Heart left ventricle (tissue), 16 donors: ENCODE measurements around the gene WWTR1. TPM values are rescaled to one million over a fixed set of nuclear protein-coding genes. Genes with fewer than 3 reads are reported as not detected.

Source experiments
- ATAC-seq, 4 donors: fragments of 200-7000 bp; cut with Tn5 transposase; one replicate each; pipeline ENCODE4 v1.9.1; 2020 to 2022; ENCODE audit warnings: moderate library complexity in 4 of 4, mild to moderate bottlenecking in 3 of 4, moderate number of reproducible peaks in 1 of 4
- DNase-seq, 5 donors: peaks; one replicate each; pipeline ENCODE4 v3.0.0-alpha.2; 2020
- H3K27ac ChIP-seq, 12 donors: fragments of 200-600 bp; sonication (generic) in 4 of 12; one replicate each; pipeline versions ENCODE4 v1.5.0 to v1.8.0; 2016 to 2022; ENCODE audit warnings: mild to moderate bottlenecking in 2 of 12
- H3K27me3 ChIP-seq, 9 donors: fragments of 200-600 bp; sonication (generic) in 2 of 9; one replicate each; pipeline versions ENCODE4 v1.5.1 to v1.8.0; 2016 to 2022; ENCODE audit warnings: mild to moderate bottlenecking in 3 of 9
- H3K36me3 ChIP-seq, 9 donors: fragments of 200-600 bp; sonication (generic) in 2 of 9; one replicate each; pipeline versions ENCODE4 v1.5.0 to v1.8.0; 2018 to 2022; ENCODE audit warnings: mild to moderate bottlenecking in 2 of 9
- H3K4me1 ChIP-seq, 12 donors: fragments of 200-600 bp; sonication (generic) in 4 of 12; one replicate each; pipeline versions ENCODE4 v1.5.0 to v1.8.0; 2016 to 2022; ENCODE audit warnings: mild to moderate bottlenecking in 3 of 12
- H3K4me3 ChIP-seq, 12 donors: fragments of 200-600 bp; sonication (generic) in 4 of 12; one replicate each; pipeline versions ENCODE4 v1.5.0 to v1.8.0; 2017 to 2022; ENCODE audit warnings: mild to moderate bottlenecking in 9 of 12, moderate library complexity in 4 of 12
- H3K9me3 ChIP-seq, 12 donors: fragments of 200-600 bp; sonication (generic) in 4 of 12; one replicate each; pipeline versions ENCODE4 v1.5.0 to v1.8.0; 2016 to 2022; ENCODE audit warnings: mild to moderate bottlenecking in 1 of 12
- CTCF ChIP-seq, 12 donors: fragments of 200-600 bp; sonication (generic) in 4 of 12; IDR thresholded peaks; one replicate each; pipeline versions ENCODE4 v1.5.0 to v1.8.0; 2018 to 2022; ENCODE audit warnings: antibody characterized with exemption in 12 of 12, mild to moderate bottlenecking in 5 of 12
- POLR2A ChIP-seq, 2 donors: fragments of 450-650 bp; IDR thresholded peaks; one replicate each; pipeline ENCODE4 v1.6.1; 2017; ENCODE audit warnings: antibody characterized with exemption in 2 of 2, mild to moderate bottlenecking in 2 of 2, moderate library complexity in 2 of 2
- WGBS, 4 donors: extraction: QIAGEN DNeasy Blood & Tissue Kit in 2 of 4; methylation state at CpG; one replicate each; pipeline versions ENCODE4 v1.1.5 to v1.1.7; 2013 to 2018; 5-methylcytosine and 5-hydroxymethylcytosine counted together
- intact Hi-C, 10 donors: fragments of 100-400 bp; cut with DNase I; formaldehyde crosslinking; loops; one replicate each; pipeline versions ENCODE4 v1.11.1 to v1.14.2; 2022
- polyA plus RNA-seq, 2 donors: library from polyadenylated mRNA; stranded (reverse); fragments of 200-250 nt; gene quantifications; one replicate each; pipeline ENCODE4 v1.2.3, GENCODE V29; 2013
- total RNA-seq, 9 donors: library from RNA; depleted of rRNA in 2 of 9; stranded (reverse); fragments of >200 nt in 2 of 9; fragmentation: NEBNext Ultra II Directional in 3 of 9; extraction: Animal tissue kit (Norgen Biotek cat#: 25700) in 3 of 9; gene quantifications; one replicate each; pipeline versions ENCODE4 v1.1.0 to v1.2.4, GENCODE V29; 2016 to 2023
- donor health status: ischemic (EF 13 %, LVEDD 7.1; RV severe dilation, severe dysfunction).
- donor health status: healthy with polysubstance abuse.
- donor health status: DM: no; HTN: yes; CAD: no.
- donor health status: DM: no; HTN: no; CAD: no.
- donor health status: ischemic (EF 25% LVEDD 6.9; RV normal size, moderate dysfunction).
- donor health status: ischemic (EF 25% LVEDD 5.7; RV mildly dilated, moderate dysfunction).
- donor health status: healthy.
- donor health status: DM: yes; HTN: yes; CAD: no.
- donor health status: ischemic (EF 35%, LVEDD 5.7; RV mildly dilated, moderate dysfunction).
- donor health status: nonischemic (EF 11% LVEDD 7.7; RV severe dilation, severe dysfunction).
- donor health status: DM: yes; HTN: yes; CAD: no.
- donor health status: PGD.
- donor health status: ischemic (EF 29% LVEDD 5.4; RV normal size, mild dysfunction).
- donor health status: nonischemic (EF 23%, LVEDD 6.1; RV moderate dilation, normal function).

WWTR1 gene
- total and polyA plus RNA-seq, 11 donors = 14.5 to 71.7 (median 41.2) TPM

GRCh38 chr3:149621218-149622005 is 36.4 kb downstream of the WWTR1 start:
- 75 to 84% (median 79%) methylated on average over 5 of the region's 5 CpGs for WGBS, 4 donors
- peak in 1 of 4 donors; percentile 21 for ATAC-seq

GRCh38 chr3:149620291-149621020 is 37.4 kb downstream of the WWTR1 start:
- Histone ChIP-seq H3K27me3 (peaks cover 0 to 11% (median 0%) of the 10 kb centered on the region in 9 donors), H3K4me1 (peaks cover 9 to 88% (median 66%) of the 10 kb centered on the region in 12 donors), H3K36me3 (no peaks in the 10 kb centered on the region), H3K9me3 (no peaks in the 10 kb centered on the region), H3K27ac (peak overlapping the region in 8 of 12 donors; percentile 20 to 73 (median 50)), H3K4me3 (no peak overlapping the region)
- 70 to 80% (median 75%) methylated on average over 1 of the region's 1 CpG for WGBS, 4 donors
- intact Hi-C loops = loop anchor here in 2 of 10 donors (2.0 to 5.0 kb wide), 2 partner anchors 36 to 43 kb away; no protein-coding TSS in a partner anchor
- DNase-seq = no peak
- TF ChIP-seq CTCF (IDR thresholded peaks at IDR 0.05) (no peak), POLR2A (IDR thresholded peaks at IDR 0.05) (no peak)
- ATAC-seq = no peak

More at GRCh38 chr3:149621218-149622005, 36.4 kb downstream of the WWTR1 start:
- H3K27me3 ChIP-seq = peaks cover 0 to 11% (median 0%) of the 10 kb centered on the region in 9 donors
- no peak for DNase-seq
- no peak overlapping the region for H3K4me3 ChIP-seq
- intact Hi-C loops = loop anchor here in 2 of 10 donors (2.0 to 5.0 kb wide), 2 partner anchors 35 to 44 kb away; no protein-coding TSS in a partner anchor
- H3K9me3 ChIP-seq = no peaks in the 10 kb centered on the region
- no peaks in the 10 kb centered on the region for H3K36me3 ChIP-seq
- H3K27ac ChIP-seq = peak overlapping the region in 8 of 12 donors; percentile 20 to 73 (median 50)
- no peak for TF ChIP-seq POLR2A (IDR thresholded peaks at IDR 0.05)
- TF ChIP-seq CTCF (IDR thresholded peaks at IDR 0.05) = no peak
- H3K4me1 ChIP-seq = peaks cover 9 to 88% (median 63%) of the 10 kb centered on the region in 12 donors

GRCh38 chr3:149619136-149619535 is 38.7 kb downstream of the WWTR1 start:
- DNase-seq (no peak), ATAC-seq (no peak)
- intact Hi-C loops = loop anchor here in 4 of 10 donors (5.0 kb wide), 2 partner anchors 38 to 42 kb away; partner anchors contain the start of gene WWTR1 (in 3 of the 4)
- H3K4me1 ChIP-seq = peaks cover 9 to 86% (median 65%) of the 10 kb centered on the region in 12 donors
- 37 to 49% (median 47%) methylated on average over 4 of the region's 4 CpGs for WGBS, 4 donors
- no peaks in the 10 kb centered on the region for H3K36me3 ChIP-seq
- no peaks in the 10 kb centered on the region for H3K9me3 ChIP-seq
- no peak for TF ChIP-seq POLR2A (IDR thresholded peaks at IDR 0.05)
- no peak for TF ChIP-seq CTCF (IDR thresholded peaks at IDR 0.05)
- H3K27me3 ChIP-seq = peaks cover 0 to 11% (median 0%) of the 10 kb centered on the region in 9 donors
- peak overlapping the region in 10 of 12 donors; percentile 17 to 78 (median 62) for H3K27ac ChIP-seq
- no peak overlapping the region for H3K4me3 ChIP-seq
